ENCODE data around the gene HNRNPA2B1.

HNRNPA2B1 gene

DNA sequence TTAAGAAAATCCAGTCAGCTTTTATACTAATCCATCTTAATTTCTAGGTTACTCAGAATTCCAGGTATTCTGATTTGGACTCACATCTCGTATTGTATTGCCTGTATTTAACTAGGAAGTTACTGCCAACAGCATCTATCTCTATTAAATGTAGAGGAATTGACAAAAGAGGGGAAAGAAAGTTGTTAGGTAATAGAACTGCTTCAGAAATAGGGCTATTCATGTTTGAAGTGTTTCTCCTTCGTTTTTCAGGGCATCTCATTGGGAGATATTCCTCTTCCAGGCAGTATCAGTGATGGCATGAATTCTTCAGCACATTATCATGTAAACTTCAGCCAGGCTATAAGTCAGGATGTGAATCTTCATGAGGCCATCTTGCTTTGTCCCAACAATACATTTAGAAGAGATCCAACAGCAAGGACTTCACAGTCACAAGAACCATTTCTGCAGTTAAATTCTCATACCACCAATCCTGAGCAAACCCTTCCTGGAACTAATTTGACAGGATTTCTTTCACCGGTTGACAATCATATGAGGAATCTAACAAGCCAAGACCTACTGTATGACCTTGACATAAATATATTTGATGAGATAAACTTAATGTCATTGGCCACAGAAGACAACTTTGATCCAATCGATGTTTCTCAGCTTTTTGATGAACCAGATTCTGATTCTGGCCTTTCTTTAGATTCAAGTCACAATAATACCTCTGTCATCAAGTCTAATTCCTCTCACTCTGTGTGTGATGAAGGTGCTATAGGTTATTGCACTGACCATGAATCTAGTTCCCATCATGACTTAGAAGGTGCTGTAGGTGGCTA is 16.1 kb downstream of the HNRNPA2B1 start:
- TF ChIP-seq GLIS3 (CRISPR knock-in tag; IDR thresholded peaks at IDR 0.05) (0 out of 2 replicates have a peak, but pooled peaks have one; percentile 42), ZC3H10 (CRISPR knock-in tag; IDR thresholded peaks at IDR 0.05) (0 out of 2 replicates have a peak, but pooled peaks have one; percentile 46)
- TF ChIP-seq, protein P1, sequence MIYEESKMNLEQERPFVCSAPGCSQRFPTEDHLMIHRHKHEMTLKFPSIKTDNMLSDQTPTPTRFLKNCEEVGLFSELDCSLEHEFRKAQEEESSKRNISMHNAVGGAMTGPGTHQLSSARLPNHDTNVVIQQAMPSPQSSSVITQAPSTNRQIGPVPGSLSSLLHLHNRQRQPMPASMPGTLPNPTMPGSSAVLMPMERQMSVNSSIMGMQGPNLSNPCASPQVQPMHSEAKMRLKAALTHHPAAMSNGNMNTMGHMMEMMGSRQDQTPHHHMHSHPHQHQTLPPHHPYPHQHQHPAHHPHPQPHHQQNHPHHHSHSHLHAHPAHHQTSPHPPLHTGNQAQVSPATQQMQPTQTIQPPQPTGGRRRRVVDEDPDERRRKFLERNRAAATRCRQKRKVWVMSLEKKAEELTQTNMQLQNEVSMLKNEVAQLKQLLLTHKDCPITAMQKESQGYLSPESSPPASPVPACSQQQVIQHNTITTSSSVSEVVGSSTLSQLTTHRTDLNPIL (CRISPR knock-in tag; IDR thresholded peaks at IDR 0.05; ENCODE audit: low read depth) = 0 out of 2 replicates have a peak, but pooled peaks have one; percentile 40
- peak; percentile 0; the same call in 2 of the 3 replicates for ATAC-seq

DNA sequence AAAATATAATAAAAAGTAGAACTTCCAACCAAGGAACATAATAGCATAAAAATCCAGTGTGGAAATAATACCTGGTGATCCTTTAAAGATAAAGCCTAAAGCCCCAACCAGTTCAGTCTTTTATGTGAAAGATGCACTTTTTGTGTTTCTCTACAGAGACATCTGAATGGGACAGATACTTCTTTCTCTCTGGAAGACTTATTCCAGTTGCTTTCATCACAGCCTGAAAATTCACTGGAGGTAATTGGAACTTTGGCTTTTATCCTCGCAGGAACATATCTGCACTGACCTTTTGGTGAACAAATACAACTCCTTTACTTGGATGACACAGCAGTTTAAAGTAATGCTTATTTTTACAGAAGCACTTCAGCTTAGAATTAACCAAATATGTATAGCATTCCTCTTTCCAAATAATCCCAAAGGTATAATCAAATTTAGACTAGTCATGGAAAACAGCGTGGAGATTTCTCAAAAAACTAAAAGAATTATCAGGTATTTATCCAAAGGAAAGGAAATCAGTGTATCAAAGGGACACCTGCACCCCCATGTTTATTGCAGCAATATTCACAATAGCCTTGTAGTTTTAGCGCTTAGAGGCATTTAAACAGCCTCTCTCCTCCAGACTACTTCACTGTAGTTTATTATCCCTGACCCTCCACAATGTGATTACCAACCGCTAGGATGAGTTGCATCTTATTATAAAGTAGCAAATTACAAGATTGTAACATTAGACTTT is 16.8 kb downstream of the HNRNPA2B1 start:
- ATAC-seq = peak; percentile 1; the same call in 1 of the 3 replicates

DNA sequence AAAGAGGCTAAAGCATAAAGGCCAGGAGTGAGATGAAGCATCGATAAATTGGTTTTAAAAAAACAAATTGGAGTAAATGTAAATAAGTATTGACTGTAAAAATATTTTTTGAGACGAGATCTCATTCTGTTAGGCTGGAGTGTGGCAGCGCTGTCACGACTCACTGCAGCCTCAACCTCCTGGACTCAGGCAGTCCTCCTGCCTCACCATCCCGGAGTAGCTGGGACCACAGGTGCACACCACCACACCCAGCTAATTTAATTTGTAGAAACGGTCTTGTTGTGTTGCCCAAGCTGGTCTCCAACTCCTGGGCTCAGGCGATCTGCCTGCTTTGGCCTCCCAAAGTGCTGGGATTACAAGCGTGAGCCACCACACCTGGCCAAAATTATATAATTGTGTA is 17.8 kb downstream of the HNRNPA2B1 start:
- peak; percentile 4 for ATAC-seq
- no peak for TF ChIP-seq RARB (CRISPR knock-in tag; IDR thresholded peaks at IDR 0.05)
- TF ChIP-seq ZNF565 (CRISPR knock-in tag; conservative IDR thresholded peaks at IDR 0.05; ENCODE audit: low read depth) = no peak
- TF ChIP-seq CSDC2 (CRISPR knock-in tag; IDR thresholded peaks at IDR 0.05) = no peak
- no peak; the same call in 1 of the 2 replicates for TF ChIP-seq TOX (CRISPR knock-in tag; IDR thresholded peaks at IDR 0.05; ENCODE audit: borderline replicate concordance)

More for the DNA sequence above, 16.8 kb downstream of the HNRNPA2B1 start:
- TF ChIP-seq TOX (CRISPR knock-in tag; IDR thresholded peaks at IDR 0.05; ENCODE audit: borderline replicate concordance) (0 out of 2 replicates have a peak, but pooled peaks have one; percentile 13), ZFP3 (CRISPR knock-in tag; IDR thresholded peaks at IDR 0.05) (no peak), BACH2 (CRISPR knock-in tag; IDR thresholded peaks at IDR 0.05; ENCODE audit: borderline replicate concordance) (no peak), ARNTL (CRISPR knock-in tag; IDR thresholded peaks at IDR 0.05; ENCODE audit: borderline replicate concordance, low read depth) (0 out of 2 replicates have a peak, but pooled peaks have one; percentile 0)
- TF ChIP-seq, protein P2, sequence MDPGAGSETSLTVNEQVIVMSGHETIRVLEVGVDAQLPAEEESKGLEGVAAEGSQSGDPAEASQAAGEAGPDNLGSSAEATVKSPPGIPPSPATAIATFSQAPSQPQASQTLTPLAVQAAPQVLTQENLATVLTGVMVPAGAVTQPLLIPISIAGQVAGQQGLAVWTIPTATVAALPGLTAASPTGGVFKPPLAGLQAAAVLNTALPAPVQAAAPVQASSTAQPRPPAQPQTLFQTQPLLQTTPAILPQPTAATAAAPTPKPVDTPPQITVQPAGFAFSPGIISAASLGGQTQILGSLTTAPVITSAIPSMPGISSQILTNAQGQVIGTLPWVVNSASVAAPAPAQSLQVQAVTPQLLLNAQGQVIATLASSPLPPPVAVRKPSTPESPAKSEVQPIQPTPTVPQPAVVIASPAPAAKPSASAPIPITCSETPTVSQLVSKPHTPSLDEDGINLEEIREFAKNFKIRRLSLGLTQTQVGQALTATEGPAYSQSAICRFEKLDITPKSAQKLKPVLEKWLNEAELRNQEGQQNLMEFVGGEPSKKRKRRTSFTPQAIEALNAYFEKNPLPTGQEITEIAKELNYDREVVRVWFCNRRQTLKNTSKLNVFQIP (CRISPR knock-in tag; IDR thresholded peaks at IDR 0.05; ENCODE audit: borderline replicate concordance, low read depth) = peak; percentile 28; the same call in 1 of the 2 replicates
- TF ChIP-seq, protein P3, sequence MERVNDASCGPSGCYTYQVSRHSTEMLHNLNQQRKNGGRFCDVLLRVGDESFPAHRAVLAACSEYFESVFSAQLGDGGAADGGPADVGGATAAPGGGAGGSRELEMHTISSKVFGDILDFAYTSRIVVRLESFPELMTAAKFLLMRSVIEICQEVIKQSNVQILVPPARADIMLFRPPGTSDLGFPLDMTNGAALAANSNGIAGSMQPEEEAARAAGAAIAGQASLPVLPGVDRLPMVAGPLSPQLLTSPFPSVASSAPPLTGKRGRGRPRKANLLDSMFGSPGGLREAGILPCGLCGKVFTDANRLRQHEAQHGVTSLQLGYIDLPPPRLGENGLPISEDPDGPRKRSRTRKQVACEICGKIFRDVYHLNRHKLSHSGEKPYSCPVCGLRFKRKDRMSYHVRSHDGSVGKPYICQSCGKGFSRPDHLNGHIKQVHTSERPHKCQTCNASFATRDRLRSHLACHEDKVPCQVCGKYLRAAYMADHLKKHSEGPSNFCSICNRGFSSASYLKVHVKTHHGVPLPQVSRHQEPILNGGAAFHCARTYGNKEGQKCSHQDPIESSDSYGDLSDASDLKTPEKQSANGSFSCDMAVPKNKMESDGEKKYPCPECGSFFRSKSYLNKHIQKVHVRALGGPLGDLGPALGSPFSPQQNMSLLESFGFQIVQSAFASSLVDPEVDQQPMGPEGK (CRISPR knock-in tag; IDR thresholded peaks at IDR 0.05; ENCODE audit: borderline replicate concordance) = peak; percentile 23; the same call in 1 of the 2 replicates

DNA sequence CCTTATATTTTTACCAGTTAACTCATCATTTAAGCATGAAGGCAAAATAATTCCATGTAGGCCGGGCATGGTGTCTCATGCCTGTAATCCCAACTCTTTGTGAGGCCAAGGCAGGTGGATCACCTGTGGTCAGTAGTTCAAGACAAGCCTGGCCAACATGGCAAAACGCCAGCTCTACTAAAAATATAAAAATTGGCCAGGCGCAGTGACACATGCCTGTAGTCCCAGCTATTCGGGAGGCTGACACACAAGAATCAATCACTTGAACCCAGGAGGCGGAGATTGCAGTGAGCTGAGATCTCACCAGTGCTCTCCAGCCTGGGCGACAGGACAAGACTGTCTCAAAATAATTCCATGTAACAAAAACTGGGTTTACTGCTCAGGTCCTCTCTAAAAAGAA is 18.3 kb downstream of the HNRNPA2B1 start:
- TF ChIP-seq ZFP30 (CRISPR knock-in tag; IDR thresholded peaks at IDR 0.05) (no peak), ZFP3 (CRISPR knock-in tag; IDR thresholded peaks at IDR 0.05) (no peak), ZNF8 (CRISPR knock-in tag; IDR thresholded peaks at IDR 0.05) (no peak), ISL1 (CRISPR knock-in tag; IDR thresholded peaks at IDR 0.05) (no peak), SNAI2 (CRISPR knock-in tag; IDR thresholded peaks at IDR 0.05) (no peak)
- TF ChIP-seq, protein P4, sequence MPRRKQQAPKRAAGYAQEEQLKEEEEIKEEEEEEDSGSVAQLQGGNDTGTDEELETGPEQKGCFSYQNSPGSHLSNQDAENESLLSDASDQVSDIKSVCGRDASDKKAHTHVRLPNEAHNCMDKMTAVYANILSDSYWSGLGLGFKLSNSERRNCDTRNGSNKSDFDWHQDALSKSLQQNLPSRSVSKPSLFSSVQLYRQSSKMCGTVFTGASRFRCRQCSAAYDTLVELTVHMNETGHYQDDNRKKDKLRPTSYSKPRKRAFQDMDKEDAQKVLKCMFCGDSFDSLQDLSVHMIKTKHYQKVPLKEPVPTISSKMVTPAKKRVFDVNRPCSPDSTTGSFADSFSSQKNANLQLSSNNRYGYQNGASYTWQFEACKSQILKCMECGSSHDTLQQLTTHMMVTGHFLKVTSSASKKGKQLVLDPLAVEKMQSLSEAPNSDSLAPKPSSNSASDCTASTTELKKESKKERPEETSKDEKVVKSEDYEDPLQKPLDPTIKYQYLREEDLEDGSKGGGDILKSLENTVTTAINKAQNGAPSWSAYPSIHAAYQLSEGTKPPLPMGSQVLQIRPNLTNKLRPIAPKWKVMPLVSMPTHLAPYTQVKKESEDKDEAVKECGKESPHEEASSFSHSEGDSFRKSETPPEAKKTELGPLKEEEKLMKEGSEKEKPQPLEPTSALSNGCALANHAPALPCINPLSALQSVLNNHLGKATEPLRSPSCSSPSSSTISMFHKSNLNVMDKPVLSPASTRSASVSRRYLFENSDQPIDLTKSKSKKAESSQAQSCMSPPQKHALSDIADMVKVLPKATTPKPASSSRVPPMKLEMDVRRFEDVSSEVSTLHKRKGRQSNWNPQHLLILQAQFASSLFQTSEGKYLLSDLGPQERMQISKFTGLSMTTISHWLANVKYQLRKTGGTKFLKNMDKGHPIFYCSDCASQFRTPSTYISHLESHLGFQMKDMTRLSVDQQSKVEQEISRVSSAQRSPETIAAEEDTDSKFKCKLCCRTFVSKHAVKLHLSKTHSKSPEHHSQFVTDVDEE (CRISPR knock-in tag; IDR thresholded peaks at IDR 0.05) = no peak
- ATAC-seq = no peak; the same call in 2 of the 3 replicates
